ENCODE results near the gene HSPG2. TPM values are rescaled to one million over a fixed set of nuclear protein-coding genes. Genes with fewer than 3 reads are reported as not detected.

Gene HSPG2
- total and polyA plus RNA-seq, 9 of the 15 experiments (the other 6 are each of a cell fraction or from before 2014, with no cell fraction given): 0.14 to 160 (median 15.7) TPM

DNA sequence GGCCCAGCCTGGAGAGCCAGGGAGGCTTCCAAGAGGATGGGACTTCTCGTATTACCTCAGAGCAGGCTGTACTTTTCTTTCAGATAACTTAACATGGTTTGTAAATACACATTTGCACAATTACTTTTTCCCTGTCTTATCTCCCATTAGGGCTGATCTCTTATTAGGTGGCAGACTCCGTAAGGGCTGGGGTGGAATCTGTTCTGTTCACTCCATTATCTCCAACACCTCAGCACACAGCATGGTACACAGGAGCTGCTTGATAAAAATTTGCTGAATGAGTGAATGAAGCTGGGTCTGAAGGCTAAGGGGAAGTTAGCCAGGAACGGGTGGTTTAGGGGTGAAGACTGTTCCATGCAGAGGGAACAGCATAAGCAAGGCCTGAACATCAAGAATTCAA lies 76.1 kb downstream of the HSPG2 start (continued):
- TF ChIP-seq, protein P1, sequence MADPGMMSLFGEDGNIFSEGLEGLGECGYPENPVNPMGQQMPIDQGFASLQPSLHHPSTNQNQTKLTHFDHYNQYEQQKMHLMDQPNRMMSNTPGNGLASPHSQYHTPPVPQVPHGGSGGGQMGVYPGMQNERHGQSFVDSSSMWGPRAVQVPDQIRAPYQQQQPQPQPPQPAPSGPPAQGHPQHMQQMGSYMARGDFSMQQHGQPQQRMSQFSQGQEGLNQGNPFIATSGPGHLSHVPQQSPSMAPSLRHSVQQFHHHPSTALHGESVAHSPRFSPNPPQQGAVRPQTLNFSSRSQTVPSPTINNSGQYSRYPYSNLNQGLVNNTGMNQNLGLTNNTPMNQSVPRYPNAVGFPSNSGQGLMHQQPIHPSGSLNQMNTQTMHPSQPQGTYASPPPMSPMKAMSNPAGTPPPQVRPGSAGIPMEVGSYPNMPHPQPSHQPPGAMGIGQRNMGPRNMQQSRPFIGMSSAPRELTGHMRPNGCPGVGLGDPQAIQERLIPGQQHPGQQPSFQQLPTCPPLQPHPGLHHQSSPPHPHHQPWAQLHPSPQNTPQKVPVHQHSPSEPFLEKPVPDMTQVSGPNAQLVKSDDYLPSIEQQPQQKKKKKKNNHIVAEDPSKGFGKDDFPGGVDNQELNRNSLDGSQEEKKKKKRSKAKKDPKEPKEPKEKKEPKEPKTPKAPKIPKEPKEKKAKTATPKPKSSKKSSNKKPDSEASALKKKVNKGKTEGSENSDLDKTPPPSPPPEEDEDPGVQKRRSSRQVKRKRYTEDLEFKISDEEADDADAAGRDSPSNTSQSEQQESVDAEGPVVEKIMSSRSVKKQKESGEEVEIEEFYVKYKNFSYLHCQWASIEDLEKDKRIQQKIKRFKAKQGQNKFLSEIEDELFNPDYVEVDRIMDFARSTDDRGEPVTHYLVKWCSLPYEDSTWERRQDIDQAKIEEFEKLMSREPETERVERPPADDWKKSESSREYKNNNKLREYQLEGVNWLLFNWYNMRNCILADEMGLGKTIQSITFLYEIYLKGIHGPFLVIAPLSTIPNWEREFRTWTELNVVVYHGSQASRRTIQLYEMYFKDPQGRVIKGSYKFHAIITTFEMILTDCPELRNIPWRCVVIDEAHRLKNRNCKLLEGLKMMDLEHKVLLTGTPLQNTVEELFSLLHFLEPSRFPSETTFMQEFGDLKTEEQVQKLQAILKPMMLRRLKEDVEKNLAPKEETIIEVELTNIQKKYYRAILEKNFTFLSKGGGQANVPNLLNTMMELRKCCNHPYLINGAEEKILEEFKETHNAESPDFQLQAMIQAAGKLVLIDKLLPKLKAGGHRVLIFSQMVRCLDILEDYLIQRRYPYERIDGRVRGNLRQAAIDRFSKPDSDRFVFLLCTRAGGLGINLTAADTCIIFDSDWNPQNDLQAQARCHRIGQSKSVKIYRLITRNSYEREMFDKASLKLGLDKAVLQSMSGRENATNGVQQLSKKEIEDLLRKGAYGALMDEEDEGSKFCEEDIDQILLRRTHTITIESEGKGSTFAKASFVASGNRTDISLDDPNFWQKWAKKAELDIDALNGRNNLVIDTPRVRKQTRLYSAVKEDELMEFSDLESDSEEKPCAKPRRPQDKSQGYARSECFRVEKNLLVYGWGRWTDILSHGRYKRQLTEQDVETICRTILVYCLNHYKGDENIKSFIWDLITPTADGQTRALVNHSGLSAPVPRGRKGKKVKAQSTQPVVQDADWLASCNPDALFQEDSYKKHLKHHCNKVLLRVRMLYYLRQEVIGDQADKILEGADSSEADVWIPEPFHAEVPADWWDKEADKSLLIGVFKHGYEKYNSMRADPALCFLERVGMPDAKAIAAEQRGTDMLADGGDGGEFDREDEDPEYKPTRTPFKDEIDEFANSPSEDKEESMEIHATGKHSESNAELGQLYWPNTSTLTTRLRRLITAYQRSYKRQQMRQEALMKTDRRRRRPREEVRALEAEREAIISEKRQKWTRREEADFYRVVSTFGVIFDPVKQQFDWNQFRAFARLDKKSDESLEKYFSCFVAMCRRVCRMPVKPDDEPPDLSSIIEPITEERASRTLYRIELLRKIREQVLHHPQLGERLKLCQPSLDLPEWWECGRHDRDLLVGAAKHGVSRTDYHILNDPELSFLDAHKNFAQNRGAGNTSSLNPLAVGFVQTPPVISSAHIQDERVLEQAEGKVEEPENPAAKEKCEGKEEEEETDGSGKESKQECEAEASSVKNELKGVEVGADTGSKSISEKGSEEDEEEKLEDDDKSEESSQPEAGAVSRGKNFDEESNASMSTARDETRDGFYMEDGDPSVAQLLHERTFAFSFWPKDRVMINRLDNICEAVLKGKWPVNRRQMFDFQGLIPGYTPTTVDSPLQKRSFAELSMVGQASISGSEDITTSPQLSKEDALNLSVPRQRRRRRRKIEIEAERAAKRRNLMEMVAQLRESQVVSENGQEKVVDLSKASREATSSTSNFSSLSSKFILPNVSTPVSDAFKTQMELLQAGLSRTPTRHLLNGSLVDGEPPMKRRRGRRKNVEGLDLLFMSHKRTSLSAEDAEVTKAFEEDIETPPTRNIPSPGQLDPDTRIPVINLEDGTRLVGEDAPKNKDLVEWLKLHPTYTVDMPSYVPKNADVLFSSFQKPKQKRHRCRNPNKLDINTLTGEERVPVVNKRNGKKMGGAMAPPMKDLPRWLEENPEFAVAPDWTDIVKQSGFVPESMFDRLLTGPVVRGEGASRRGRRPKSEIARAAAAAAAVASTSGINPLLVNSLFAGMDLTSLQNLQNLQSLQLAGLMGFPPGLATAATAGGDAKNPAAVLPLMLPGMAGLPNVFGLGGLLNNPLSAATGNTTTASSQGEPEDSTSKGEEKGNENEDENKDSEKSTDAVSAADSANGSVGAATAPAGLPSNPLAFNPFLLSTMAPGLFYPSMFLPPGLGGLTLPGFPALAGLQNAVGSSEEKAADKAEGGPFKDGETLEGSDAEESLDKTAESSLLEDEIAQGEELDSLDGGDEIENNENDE (IDR thresholded peaks at IDR 0.05; ENCODE audit: low read depth, low read length): no peak
- TF ChIP-seq, protein P2, sequence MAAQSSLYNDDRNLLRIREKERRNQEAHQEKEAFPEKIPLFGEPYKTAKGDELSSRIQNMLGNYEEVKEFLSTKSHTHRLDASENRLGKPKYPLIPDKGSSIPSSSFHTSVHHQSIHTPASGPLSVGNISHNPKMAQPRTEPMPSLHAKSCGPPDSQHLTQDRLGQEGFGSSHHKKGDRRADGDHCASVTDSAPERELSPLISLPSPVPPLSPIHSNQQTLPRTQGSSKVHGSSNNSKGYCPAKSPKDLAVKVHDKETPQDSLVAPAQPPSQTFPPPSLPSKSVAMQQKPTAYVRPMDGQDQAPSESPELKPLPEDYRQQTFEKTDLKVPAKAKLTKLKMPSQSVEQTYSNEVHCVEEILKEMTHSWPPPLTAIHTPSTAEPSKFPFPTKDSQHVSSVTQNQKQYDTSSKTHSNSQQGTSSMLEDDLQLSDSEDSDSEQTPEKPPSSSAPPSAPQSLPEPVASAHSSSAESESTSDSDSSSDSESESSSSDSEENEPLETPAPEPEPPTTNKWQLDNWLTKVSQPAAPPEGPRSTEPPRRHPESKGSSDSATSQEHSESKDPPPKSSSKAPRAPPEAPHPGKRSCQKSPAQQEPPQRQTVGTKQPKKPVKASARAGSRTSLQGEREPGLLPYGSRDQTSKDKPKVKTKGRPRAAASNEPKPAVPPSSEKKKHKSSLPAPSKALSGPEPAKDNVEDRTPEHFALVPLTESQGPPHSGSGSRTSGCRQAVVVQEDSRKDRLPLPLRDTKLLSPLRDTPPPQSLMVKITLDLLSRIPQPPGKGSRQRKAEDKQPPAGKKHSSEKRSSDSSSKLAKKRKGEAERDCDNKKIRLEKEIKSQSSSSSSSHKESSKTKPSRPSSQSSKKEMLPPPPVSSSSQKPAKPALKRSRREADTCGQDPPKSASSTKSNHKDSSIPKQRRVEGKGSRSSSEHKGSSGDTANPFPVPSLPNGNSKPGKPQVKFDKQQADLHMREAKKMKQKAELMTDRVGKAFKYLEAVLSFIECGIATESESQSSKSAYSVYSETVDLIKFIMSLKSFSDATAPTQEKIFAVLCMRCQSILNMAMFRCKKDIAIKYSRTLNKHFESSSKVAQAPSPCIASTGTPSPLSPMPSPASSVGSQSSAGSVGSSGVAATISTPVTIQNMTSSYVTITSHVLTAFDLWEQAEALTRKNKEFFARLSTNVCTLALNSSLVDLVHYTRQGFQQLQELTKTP (IDR thresholded peaks at IDR 0.05; ENCODE audit: low read depth in 1 of 2, partially characterized antibody in 2 of 2): no peak
- no peak for TF ChIP-seq POLR2H (tag; IDR thresholded peaks at IDR 0.05; ENCODE audit: low read depth)
- TF ChIP-seq MAZ (CRISPR knock-in tag; conservative IDR thresholded peaks at IDR 0.05 in 1 of 2, IDR thresholded peaks at IDR 0.05 in 1 of 2): no peak
- no peak for TF ChIP-seq TOE1 (IDR thresholded peaks at IDR 0.05; ENCODE audit: borderline replicate concordance)
- TF ChIP-seq TOE1 (CRISPR knock-in tag; IDR thresholded peaks at IDR 0.05; ENCODE audit: borderline replicate concordance, low read depth): no peak
- no peak for TF ChIP-seq PML (IDR thresholded peaks at IDR 0.05; ENCODE audit: low read length)
- peak; percentile 35 for TF ChIP-seq CBFA2T3 (IDR thresholded peaks at IDR 0.05)
- no peak for TF ChIP-seq HDAC1 (IDR thresholded peaks at IDR 0.05)
- TF ChIP-seq, protein P3, sequence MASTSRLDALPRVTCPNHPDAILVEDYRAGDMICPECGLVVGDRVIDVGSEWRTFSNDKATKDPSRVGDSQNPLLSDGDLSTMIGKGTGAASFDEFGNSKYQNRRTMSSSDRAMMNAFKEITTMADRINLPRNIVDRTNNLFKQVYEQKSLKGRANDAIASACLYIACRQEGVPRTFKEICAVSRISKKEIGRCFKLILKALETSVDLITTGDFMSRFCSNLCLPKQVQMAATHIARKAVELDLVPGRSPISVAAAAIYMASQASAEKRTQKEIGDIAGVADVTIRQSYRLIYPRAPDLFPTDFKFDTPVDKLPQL (IDR thresholded peaks at IDR 0.05; ENCODE audit: extremely low read depth, insufficient read length): no peak
- TF ChIP-seq RNF2 (IDR thresholded peaks at IDR 0.05): no peak
